ENCODE measurements around the gene TRPC4AP.

The TRPC4AP gene

GRCh38 chr20:34977365-34978091 lies 115.1 kb downstream of the TRPC4AP start:
- Histone ChIP-seq H3K9me3 (ENCODE audit: insufficient read depth, low read length) (no peaks in the 10 kb centered on the region), H3K9ac (ENCODE audit: insufficient read length, low read depth) (no peak overlapping the region), H3K27me3 (ENCODE audit: insufficient read depth, insufficient read length) (peaks cover 17% of the 10 kb centered on the region), H3K4me1 (ENCODE audit: insufficient read depth, insufficient read length) (peaks cover 22% of the 10 kb centered on the region), H3K36me3 (ENCODE audit: insufficient read depth, insufficient read length, low read length) (no peaks in the 10 kb centered on the region), H3K4me3 (ENCODE audit: insufficient read length, low read depth) (no peak overlapping the region)
- DNase-seq (ENCODE audit: low read depth, low spot score), result no peak
- TF ChIP-seq SUZ12 (IDR thresholded peaks at IDR 0.05; ENCODE audit: extremely low read depth, insufficient read depth, insufficient read length) (no peak), YY1 (IDR thresholded peaks at IDR 0.05; ENCODE audit: insufficient read depth, insufficient read length) (no peak), ZNF274 (IDR thresholded peaks at IDR 0.05; ENCODE audit: low read depth, low read length) (no peak)

GRCh38 chr20:34976286-34976685 lies 116.3 kb downstream of the TRPC4AP start:
- Histone ChIP-seq H3K4me1 (ENCODE audit: insufficient read depth, insufficient read length) (peaks cover 22% of the 10 kb centered on the region), H3K4me3 (ENCODE audit: insufficient read length, low read depth) (no peak overlapping the region), H3K27me3 (ENCODE audit: insufficient read depth, insufficient read length) (peaks cover 11% of the 10 kb centered on the region), H3K9me3 (ENCODE audit: insufficient read depth, low read length) (no peaks in the 10 kb centered on the region), H3K9ac (ENCODE audit: insufficient read length, low read depth) (no peak overlapping the region), H3K36me3 (ENCODE audit: insufficient read depth, insufficient read length, low read length) (no peaks in the 10 kb centered on the region)
- DNase-seq (ENCODE audit: low read depth, low spot score), result no peak
- TF ChIP-seq ZNF274 (IDR thresholded peaks at IDR 0.05; ENCODE audit: low read depth, low read length), result no peak
- TF ChIP-seq SUZ12 (IDR thresholded peaks at IDR 0.05; ENCODE audit: extremely low read depth, insufficient read depth, insufficient read length), result no peak
- TF ChIP-seq YY1 (IDR thresholded peaks at IDR 0.05; ENCODE audit: insufficient read depth, insufficient read length), result no peak

- H3K27me3 ChIP-seq (ENCODE audit: insufficient read depth, insufficient read length), result peaks cover 9% of the 10 kb centered on the region
- no peaks in the 10 kb centered on the region for H3K9me3 ChIP-seq (ENCODE audit: insufficient read depth, low read length)
- no peak for DNase-seq (ENCODE audit: low read depth, low spot score)
- H3K9ac ChIP-seq (ENCODE audit: insufficient read length, low read depth), result no peak overlapping the region
- H3K4me3 ChIP-seq (ENCODE audit: insufficient read length, low read depth), result no peak overlapping the region
- TF ChIP-seq SUZ12 (IDR thresholded peaks at IDR 0.05; ENCODE audit: extremely low read depth, insufficient read depth, insufficient read length) (no peak), ZNF274 (IDR thresholded peaks at IDR 0.05; ENCODE audit: low read depth, low read length) (no peak), YY1 (IDR thresholded peaks at IDR 0.05; ENCODE audit: insufficient read depth, insufficient read length) (no peak)
- H3K4me1 ChIP-seq (ENCODE audit: insufficient read depth, insufficient read length), result peaks cover 16% of the 10 kb centered on the region
- H3K36me3 ChIP-seq (ENCODE audit: insufficient read depth, insufficient read length, low read length), result no peaks in the 10 kb centered on the region
These were observed 118.4 kb downstream of the TRPC4AP start for GRCh38 chr20:34974246-34974645.

- Histone ChIP-seq H3K9me3 (ENCODE audit: insufficient read depth, low read length) (no peaks in the 10 kb centered on the region), H3K27me3 (ENCODE audit: insufficient read depth, insufficient read length) (peaks cover 5% of the 10 kb centered on the region), H3K9ac (ENCODE audit: insufficient read length, low read depth) (no peak overlapping the region), H3K4me1 (ENCODE audit: insufficient read depth, insufficient read length) (peaks cover 10% of the 10 kb centered on the region), H3K4me3 (ENCODE audit: insufficient read length, low read depth) (no peak overlapping the region), H3K36me3 (ENCODE audit: insufficient read depth, insufficient read length, low read length) (no peaks in the 10 kb centered on the region)
- no peak for TF ChIP-seq SUZ12 (IDR thresholded peaks at IDR 0.05; ENCODE audit: extremely low read depth, insufficient read depth, insufficient read length)
- TF ChIP-seq YY1 (IDR thresholded peaks at IDR 0.05; ENCODE audit: insufficient read depth, insufficient read length), result no peak
- TF ChIP-seq ZNF274 (IDR thresholded peaks at IDR 0.05; ENCODE audit: low read depth, low read length), result no peak
- DNase-seq (ENCODE audit: low read depth, low spot score), result no peak
These were observed 120.9 kb downstream of the TRPC4AP start for GRCh38 chr20:34971561-34972235.

- Histone ChIP-seq H3K9me3 (ENCODE audit: insufficient read depth, low read length) (no peaks in the 10 kb centered on the region), H3K4me3 (ENCODE audit: insufficient read length, low read depth) (no peak overlapping the region), H3K4me1 (ENCODE audit: insufficient read depth, insufficient read length) (peaks cover 10% of the 10 kb centered on the region), H3K9ac (ENCODE audit: insufficient read length, low read depth) (no peak overlapping the region), H3K27me3 (ENCODE audit: insufficient read depth, insufficient read length) (peaks cover 4% of the 10 kb centered on the region), H3K36me3 (ENCODE audit: insufficient read depth, insufficient read length, low read length) (no peaks in the 10 kb centered on the region)
- DNase-seq (ENCODE audit: low read depth, low spot score), result no peak
- TF ChIP-seq YY1 (IDR thresholded peaks at IDR 0.05; ENCODE audit: insufficient read depth, insufficient read length) (no peak), ZNF274 (IDR thresholded peaks at IDR 0.05; ENCODE audit: low read depth, low read length) (no peak), SUZ12 (IDR thresholded peaks at IDR 0.05; ENCODE audit: extremely low read depth, insufficient read depth, insufficient read length) (no peak)
These were observed 121.6 kb downstream of the TRPC4AP start for GRCh38 chr20:34970846-34971560.

GRCh38 chr20:34970193-34970840 lies 122.3 kb downstream of the TRPC4AP start:
- no peaks in the 10 kb centered on the region for H3K36me3 ChIP-seq (ENCODE audit: insufficient read depth, insufficient read length, low read length)
- no peak overlapping the region for H3K4me3 ChIP-seq (ENCODE audit: insufficient read length, low read depth)
- H3K9ac ChIP-seq (ENCODE audit: insufficient read length, low read depth), result no peak overlapping the region
- no peak for TF ChIP-seq YY1 (IDR thresholded peaks at IDR 0.05; ENCODE audit: insufficient read depth, insufficient read length)
- no peak for TF ChIP-seq SUZ12 (IDR thresholded peaks at IDR 0.05; ENCODE audit: extremely low read depth, insufficient read depth, insufficient read length)
- no peak for TF ChIP-seq ZNF274 (IDR thresholded peaks at IDR 0.05; ENCODE audit: low read depth, low read length)
- no peaks in the 10 kb centered on the region for H3K9me3 ChIP-seq (ENCODE audit: insufficient read depth, low read length)
- peaks cover 4% of the 10 kb centered on the region for H3K27me3 ChIP-seq (ENCODE audit: insufficient read depth, insufficient read length)
- H3K4me1 ChIP-seq (ENCODE audit: insufficient read depth, insufficient read length), result peaks cover 10% of the 10 kb centered on the region
- DNase-seq (ENCODE audit: low read depth, low spot score), result no peak

All from NT2/D1 (cell line).